ENCODE results near the gene SNW1. TPM values are rescaled to one million over a fixed set of nuclear protein-coding genes. Genes with fewer than 3 reads are reported as not detected.
"Not testable (repeated sequence)": the region's sequence is repeated elsewhere in the genome, so short reads cannot be mapped to it uniquely, and the experiment has no call there.

The SNW1 gene
- total RNA-seq, 1 donor from 2014 or later: 105 TPM

DNA sequence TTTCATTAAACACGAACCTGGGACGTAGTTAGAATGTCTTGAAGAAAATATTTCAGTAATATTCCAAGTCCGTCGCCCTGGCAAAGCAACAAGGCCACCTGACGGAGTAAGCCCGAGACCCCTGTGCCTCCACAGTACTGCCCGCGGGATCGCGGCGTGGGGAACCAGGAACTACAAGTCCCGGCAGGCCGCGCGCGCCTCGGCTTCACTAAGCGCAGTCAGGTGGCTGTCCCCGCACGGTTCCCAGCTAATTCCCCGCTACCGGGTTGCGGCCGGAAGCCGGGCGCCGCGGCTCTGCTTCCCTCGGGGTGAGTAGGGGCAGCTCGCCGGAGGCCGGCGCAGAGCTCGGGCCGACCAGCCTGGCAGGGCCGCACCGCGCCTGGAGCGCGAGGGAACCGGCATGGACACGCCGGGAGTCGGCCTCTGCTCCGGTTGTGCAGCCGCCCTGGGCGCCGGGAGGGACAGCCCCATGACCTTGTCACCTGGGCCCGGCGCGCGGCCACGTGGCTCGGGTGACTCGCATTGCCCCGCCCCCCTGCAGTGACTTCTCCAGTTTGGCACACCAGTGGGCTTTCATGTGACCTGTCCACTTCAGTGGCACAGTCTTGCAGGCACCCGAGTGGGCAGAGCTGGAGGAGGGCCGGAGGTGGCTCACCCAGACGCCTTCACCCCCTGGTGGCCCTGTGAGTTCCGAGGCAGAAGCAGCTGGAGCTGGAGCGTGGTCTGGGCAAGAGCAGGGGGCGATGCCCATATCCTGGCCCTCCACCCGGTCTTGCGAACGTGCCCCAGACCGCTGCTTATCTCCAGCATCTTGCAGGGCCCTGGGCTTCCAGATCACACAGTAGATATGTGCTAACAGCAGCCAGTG is 39.1 kb upstream of the SNW1 start, which contains the start of gene ADCK1:
Gene ADCK1 (plus strand): TSS at position 247 of the 868 bp plus-strand sequence. CDS start 18,870 bp downstream, outside the sequence.
- no peaks in the 10 kb centered on the region for H3K9me3 ChIP-seq (ENCODE audit: low read depth)
- no peak within 1 kb of the TSS for H3K27ac Mint-ChIP-seq
- H3K4me1 ChIP-seq: peaks cover 4% of the 10 kb centered on the region
- peak within 1 kb of the TSS; percentile 64 for H3K4me3 ChIP-seq
- no peaks in the 10 kb centered on the region for H3K27me3 ChIP-seq
- H3K4me2 ChIP-seq: peak within 1 kb of the TSS; percentile 75
- no peaks in the 10 kb centered on the region for H3K36me3 Mint-ChIP-seq
- TF ChIP-seq EZH2 (IDR thresholded peaks at IDR 0.05) (no peak), EZH2phosphoT487 (IDR thresholded peaks at IDR 0.05) (no peak)
- TF ChIP-seq, protein P1, sequence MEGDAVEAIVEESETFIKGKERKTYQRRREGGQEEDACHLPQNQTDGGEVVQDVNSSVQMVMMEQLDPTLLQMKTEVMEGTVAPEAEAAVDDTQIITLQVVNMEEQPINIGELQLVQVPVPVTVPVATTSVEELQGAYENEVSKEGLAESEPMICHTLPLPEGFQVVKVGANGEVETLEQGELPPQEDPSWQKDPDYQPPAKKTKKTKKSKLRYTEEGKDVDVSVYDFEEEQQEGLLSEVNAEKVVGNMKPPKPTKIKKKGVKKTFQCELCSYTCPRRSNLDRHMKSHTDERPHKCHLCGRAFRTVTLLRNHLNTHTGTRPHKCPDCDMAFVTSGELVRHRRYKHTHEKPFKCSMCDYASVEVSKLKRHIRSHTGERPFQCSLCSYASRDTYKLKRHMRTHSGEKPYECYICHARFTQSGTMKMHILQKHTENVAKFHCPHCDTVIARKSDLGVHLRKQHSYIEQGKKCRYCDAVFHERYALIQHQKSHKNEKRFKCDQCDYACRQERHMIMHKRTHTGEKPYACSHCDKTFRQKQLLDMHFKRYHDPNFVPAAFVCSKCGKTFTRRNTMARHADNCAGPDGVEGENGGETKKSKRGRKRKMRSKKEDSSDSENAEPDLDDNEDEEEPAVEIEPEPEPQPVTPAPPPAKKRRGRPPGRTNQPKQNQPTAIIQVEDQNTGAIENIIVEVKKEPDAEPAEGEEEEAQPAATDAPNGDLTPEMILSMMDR (IDR thresholded peaks at IDR 0.05): peak; percentile 36
- peak; percentile 89 for DNase-seq (ENCODE audit: low spot score)
- H4K20me1 ChIP-seq (ENCODE audit: low read depth): no peaks in the 10 kb centered on the region
- H3K27ac ChIP-seq: no peak within 1 kb of the TSS
- H3K36me3 ChIP-seq: no peaks in the 10 kb centered on the region
- H3K4me3 Mint-ChIP-seq: peak within 1 kb of the TSS; percentile 86
- peaks cover 3% of the 10 kb centered on the region for H3K27me3 Mint-ChIP-seq (ENCODE audit: insufficient read depth, low read depth)
- H3K9ac ChIP-seq: no peak within 1 kb of the TSS
- no peaks in the 10 kb centered on the region for H3K79me2 ChIP-seq (ENCODE audit: low read depth)
- H2AFZ ChIP-seq (replicated peaks): peak within 1 kb of the TSS; percentile 85
- H3K9me3 Mint-ChIP-seq: no peaks in the 10 kb centered on the region
- peaks cover 3% of the 10 kb centered on the region for H3F3A ChIP-seq (ENCODE audit: low read depth)
- H3K4me1 Mint-ChIP-seq: peaks cover 22% of the 10 kb centered on the region

DNA sequence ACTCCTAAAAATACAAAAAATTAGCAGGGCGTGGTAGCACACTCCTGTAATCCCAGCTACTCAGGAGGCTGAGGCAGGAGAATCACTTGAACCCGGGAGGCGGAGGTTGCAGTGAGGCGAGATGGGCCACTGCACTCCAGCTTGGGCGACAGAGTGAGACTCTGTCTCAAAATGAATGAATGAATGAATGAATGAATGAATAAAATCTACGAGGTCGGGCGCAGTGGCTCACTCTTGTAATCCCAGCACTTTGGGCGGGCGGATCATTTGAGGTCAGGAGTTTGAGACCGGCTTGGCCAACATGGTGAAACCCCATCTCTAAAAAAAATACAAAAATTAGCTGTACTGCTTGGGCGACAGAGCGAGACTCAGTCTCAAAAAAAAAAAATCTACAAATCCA is 38.5 kb upstream of the SNW1 start:
- H3K27ac ChIP-seq; H3F3A ChIP-seq (ENCODE audit: low read depth); H3K9me3 Mint-ChIP-seq; H3K4me1 ChIP-seq; H3K36me3 Mint-ChIP-seq; H3K27ac Mint-ChIP-seq; H3K27me3 Mint-ChIP-seq (ENCODE audit: insufficient read depth, low read depth); H4K20me1 ChIP-seq (ENCODE audit: low read depth); H3K27me3 ChIP-seq; H3K9ac ChIP-seq; DNase-seq (ENCODE audit: low spot score); H3K9me3 ChIP-seq (ENCODE audit: low read depth); H3K36me3 ChIP-seq; H3K79me2 ChIP-seq (ENCODE audit: low read depth): not testable (repeated sequence)
- peak overlapping the region; percentile 86 for H3K4me3 Mint-ChIP-seq
- peak overlapping the region; percentile 85 for H2AFZ ChIP-seq (replicated peaks)
- peak overlapping the region; percentile 64 for H3K4me3 ChIP-seq
- peak overlapping the region; percentile 75 for H3K4me2 ChIP-seq
- H3K4me1 Mint-ChIP-seq: peaks cover 23% of the 10 kb centered on the region

DNA sequence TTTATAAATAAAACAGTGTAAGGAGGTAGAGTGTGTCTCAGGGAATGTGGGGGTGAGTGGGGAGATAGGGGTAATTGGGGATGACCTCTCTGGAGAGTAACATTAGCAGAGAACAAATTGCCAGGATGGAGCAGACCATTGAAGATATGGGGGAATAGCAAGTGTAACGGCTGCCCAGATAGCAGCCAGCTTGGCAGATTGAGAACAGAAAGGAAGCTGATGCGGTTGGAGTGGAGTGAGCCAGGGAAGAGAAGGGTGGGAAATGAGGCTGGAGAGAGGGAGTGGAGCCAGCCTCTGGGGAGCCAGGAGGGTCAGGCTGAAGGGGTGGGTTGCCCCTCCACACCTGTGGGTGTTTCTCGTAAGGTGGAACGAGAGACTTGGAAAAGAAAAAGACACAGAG is 33.4 kb upstream of the SNW1 start:
- Mint-ChIP-seq H3K9me3 (no peaks in the 10 kb centered on the region), H3K4me3 (no peak overlapping the region), H3K27me3 (ENCODE audit: insufficient read depth, low read depth) (no peaks in the 10 kb centered on the region), H3K4me1 (peaks cover 14% of the 10 kb centered on the region), H3K36me3 (no peaks in the 10 kb centered on the region), H3K27ac (peak overlapping the region; percentile 10)
- H3K4me3 ChIP-seq: no peak overlapping the region
- no peaks in the 10 kb centered on the region for H4K20me1 ChIP-seq (ENCODE audit: low read depth)
- no peak overlapping the region for H3K9ac ChIP-seq
- no peak overlapping the region for H3K27ac ChIP-seq
- no peaks in the 10 kb centered on the region for H3K79me2 ChIP-seq (ENCODE audit: low read depth)
- H3K4me1 ChIP-seq: peaks cover 5% of the 10 kb centered on the region
- peaks cover 3% of the 10 kb centered on the region for H3F3A ChIP-seq (ENCODE audit: low read depth)
- TF ChIP-seq, protein P1 (IDR thresholded peaks at IDR 0.05): no peak
- TF ChIP-seq EZH2 (IDR thresholded peaks at IDR 0.05) (no peak), EZH2phosphoT487 (IDR thresholded peaks at IDR 0.05) (no peak)
- H2AFZ ChIP-seq (replicated peaks): no peak overlapping the region
- peaks cover 4% of the 10 kb centered on the region for H3K27me3 ChIP-seq
- H3K9me3 ChIP-seq (ENCODE audit: low read depth): no peaks in the 10 kb centered on the region
- no peak for DNase-seq (ENCODE audit: low spot score)
- no peaks in the 10 kb centered on the region for H3K36me3 ChIP-seq
- no peak overlapping the region for H3K4me2 ChIP-seq

DNA sequence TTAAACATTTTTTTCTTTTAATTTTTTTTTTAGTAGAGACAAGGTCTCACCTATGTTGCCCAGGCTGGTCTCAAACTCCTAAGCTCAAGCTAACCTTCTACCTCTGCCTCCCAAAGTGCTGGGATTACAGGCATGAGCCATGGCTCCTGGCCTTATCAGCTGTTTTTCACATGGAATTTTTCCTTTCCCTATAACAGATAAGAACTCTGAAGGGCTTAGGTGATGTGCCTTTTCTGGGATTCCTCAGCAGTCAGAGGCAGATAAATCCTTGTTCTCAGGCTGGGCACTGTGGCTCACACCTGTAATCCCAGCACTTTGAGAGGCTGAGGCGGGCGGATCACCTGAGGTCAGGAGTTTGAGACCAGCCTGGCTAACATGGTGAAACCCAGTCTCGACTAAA is 32.3 kb upstream of the SNW1 start:
- not testable (repeated sequence) for H3K9me3 Mint-ChIP-seq; H3K36me3 ChIP-seq; H3K27ac ChIP-seq; H3K27ac Mint-ChIP-seq; H3F3A ChIP-seq (ENCODE audit: low read depth); H4K20me1 ChIP-seq (ENCODE audit: low read depth); H3K9me3 ChIP-seq (ENCODE audit: low read depth); H3K4me3 ChIP-seq; H3K36me3 Mint-ChIP-seq; H3K9ac ChIP-seq; H2AFZ ChIP-seq (replicated peaks); H3K27me3 ChIP-seq; H3K4me2 ChIP-seq; H3K4me1 ChIP-seq; H3K79me2 ChIP-seq (ENCODE audit: low read depth); H3K27me3 Mint-ChIP-seq (ENCODE audit: insufficient read depth, low read depth); DNase-seq (ENCODE audit: low spot score); H3K4me3 Mint-ChIP-seq
- H3K4me1 Mint-ChIP-seq: peaks cover 14% of the 10 kb centered on the region
